ENCODE measurements around the gene NTN1. TPM values are rescaled to one million over a fixed set of nuclear protein-coding genes. Genes with fewer than 3 reads are reported as not detected.
A peak's percentile ranks its signal among the peaks of the same experiment; 100 is the strongest.

NTN1 gene
- total and polyA plus RNA-seq, 7 experiments from 2014 or later = 0.07 to 0.12 (median 0.11) TPM; not detected in 4

GRCh38 chr17:9218911-9219310 is 197.6 kb downstream of the NTN1 start:
- Histone ChIP-seq H3K27ac (ENCODE audit: low read depth, low read length) (no peak overlapping the region), H3K36me3 (ENCODE audit: control insufficient read depth in 2 of 3, insufficient read depth in 3 of 3, low read length in 3 of 3) (no peaks in the 10 kb centered on the region), H3K27me3 (ENCODE audit: control insufficient read depth in 2 of 2, insufficient read depth in 2 of 2, low read length in 2 of 2) (no peaks in the 10 kb centered on the region), H3K4me1 (ENCODE audit: control insufficient read depth in 2 of 2, insufficient read depth in 2 of 2, low read length in 2 of 2) (no peaks in the 10 kb centered on the region), H3K9me3 (ENCODE audit: control insufficient read depth in 2 of 3, low read length in 3 of 3) (peaks cover 0 to 7% (median 0%) of the 10 kb centered on the region in 3 experiments), H3K4me3 (ENCODE audit: low read length) (no peak overlapping the region)
- ChIA-PET CTCF (no interaction called here), POLR2A (no interaction called here)
- Mint-ChIP-seq H3K27ac (peak overlapping the region in 1 of 9 donors; percentile 41), H3K9me3 (peaks cover 0 to 32% (median 22%) of the 10 kb centered on the region in 11 donors), H3K27me3 (peaks cover 0 to 4% (median 0%) of the 10 kb centered on the region in 5 donors), H3K36me3 (peaks cover 0 to 17% (median 5%) of the 10 kb centered on the region in 5 donors), H3K4me1 (peaks cover 0 to 1% (median 0%) of the 10 kb centered on the region in 7 donors), H3K4me3 (no peak overlapping the region)
- ATAC-seq = no peak
- DNase-seq = no peak
- intact Hi-C loops (cut with micrococcal nuclease) = no loop called here

- Histone ChIP-seq H3K9me3 (ENCODE audit: control insufficient read depth in 2 of 3, low read length in 3 of 3) (peaks cover 0 to 7% (median 0%) of the 10 kb centered on the region in 3 experiments), H3K4me1 (ENCODE audit: control insufficient read depth in 2 of 2, insufficient read depth in 2 of 2, low read length in 2 of 2) (no peaks in the 10 kb centered on the region), H3K27me3 (ENCODE audit: control insufficient read depth in 2 of 2, insufficient read depth in 2 of 2, low read length in 2 of 2) (no peaks in the 10 kb centered on the region), H3K36me3 (ENCODE audit: control insufficient read depth in 2 of 3, insufficient read depth in 3 of 3, low read length in 3 of 3) (no peaks in the 10 kb centered on the region), H3K27ac (ENCODE audit: low read depth, low read length) (no peak overlapping the region), H3K4me3 (ENCODE audit: low read length) (no peak overlapping the region)
- peaks cover 0 to 17% (median 5%) of the 10 kb centered on the region in 5 donors for H3K36me3 Mint-ChIP-seq
- DNase-seq (no peak), ATAC-seq (no peak)
- no peak overlapping the region for H3K27ac Mint-ChIP-seq
- intact Hi-C loops (cut with micrococcal nuclease) = no loop called here
- ChIA-PET CTCF (no interaction called here), POLR2A (no interaction called here)
- peaks cover 0 to 4% (median 0%) of the 10 kb centered on the region in 5 donors for H3K27me3 Mint-ChIP-seq
- peaks cover 0 to 27% (median 20%) of the 10 kb centered on the region in 11 donors for H3K9me3 Mint-ChIP-seq
- H3K4me1 Mint-ChIP-seq = peaks cover 0 to 1% (median 0%) of the 10 kb centered on the region in 7 donors
- H3K4me3 Mint-ChIP-seq = no peak overlapping the region
These were observed 198.5 kb downstream of the NTN1 start for GRCh38 chr17:9219631-9220397.

- POLR2A ChIA-PET = no interaction called here
- intact Hi-C loops (cut with micrococcal nuclease) = no loop called here
- Histone ChIP-seq H3K9me3 (ENCODE audit: control insufficient read depth in 2 of 3, low read length in 3 of 3) (peaks cover 0 to 4% (median 0%) of the 10 kb centered on the region in 3 experiments), H3K4me1 (ENCODE audit: control insufficient read depth in 2 of 2, insufficient read depth in 2 of 2, low read length in 2 of 2) (no peaks in the 10 kb centered on the region), H3K27ac (ENCODE audit: low read depth, low read length) (no peak overlapping the region), H3K4me3 (ENCODE audit: low read length) (no peak overlapping the region), H3K36me3 (ENCODE audit: control insufficient read depth in 2 of 3, insufficient read depth in 3 of 3, low read length in 3 of 3) (no peaks in the 10 kb centered on the region), H3K27me3 (ENCODE audit: control insufficient read depth in 2 of 2, insufficient read depth in 2 of 2, low read length in 2 of 2) (no peaks in the 10 kb centered on the region)
- H3K36me3 Mint-ChIP-seq = peaks cover 0 to 9% (median 5%) of the 10 kb centered on the region in 5 donors
- H3K4me1 Mint-ChIP-seq = peaks cover 0 to 1% (median 0%) of the 10 kb centered on the region in 7 donors
- DNase-seq (no peak), ATAC-seq (no peak)
- peaks cover 0 to 19% (median 14%) of the 10 kb centered on the region in 11 donors for H3K9me3 Mint-ChIP-seq
- no peak overlapping the region for H3K27ac Mint-ChIP-seq
- H3K27me3 Mint-ChIP-seq = peaks cover 0 to 4% (median 0%) of the 10 kb centered on the region in 5 donors
- no peak overlapping the region for H3K4me3 Mint-ChIP-seq
- CTCF ChIA-PET = no interaction called here
These were observed 199.3 kb downstream of the NTN1 start for GRCh38 chr17:9220398-9221146.

- Mint-ChIP-seq H3K27me3 (peaks cover 0 to 4% (median 0%) of the 10 kb centered on the region in 5 donors), H3K27ac (no peak overlapping the region), H3K36me3 (peaks cover 0 to 7% (median 3%) of the 10 kb centered on the region in 5 donors), H3K9me3 (peaks cover 0 to 12% (median 7%) of the 10 kb centered on the region in 11 donors), H3K4me1 (peaks cover 0 to 1% (median 0%) of the 10 kb centered on the region in 7 donors), H3K4me3 (no peak overlapping the region)
- no peaks in the 10 kb centered on the region for H3K27me3 ChIP-seq (ENCODE audit: control insufficient read depth in 2 of 2, insufficient read depth in 2 of 2, low read length in 2 of 2)
- DNase-seq = no peak
- H3K4me1 ChIP-seq (ENCODE audit: control insufficient read depth in 2 of 2, insufficient read depth in 2 of 2, low read length in 2 of 2) = peaks cover 0 to 4% of the 10 kb centered on the region in 2 donors
- no peak for ATAC-seq
- ChIA-PET POLR2A (no interaction called here), CTCF (no interaction called here)
- H3K4me3 ChIP-seq (ENCODE audit: low read length) = no peak overlapping the region
- H3K9me3 ChIP-seq (ENCODE audit: control insufficient read depth in 2 of 3, low read length in 3 of 3) = no peaks in the 10 kb centered on the region
- H3K27ac ChIP-seq (ENCODE audit: low read depth, low read length) = no peak overlapping the region
- no peaks in the 10 kb centered on the region for H3K36me3 ChIP-seq (ENCODE audit: control insufficient read depth in 2 of 3, insufficient read depth in 3 of 3, low read length in 3 of 3)
- intact Hi-C loops (cut with micrococcal nuclease) = no loop called here
These were observed 200.0 kb downstream of the NTN1 start for GRCh38 chr17:9221147-9221921.

- no peak for ATAC-seq
- H3K9me3 Mint-ChIP-seq = peaks cover 0 to 7% (median 4%) of the 10 kb centered on the region in 11 donors
- Histone ChIP-seq H3K4me1 (ENCODE audit: control insufficient read depth in 2 of 2, insufficient read depth in 2 of 2, low read length in 2 of 2) (peaks cover 0 to 9% of the 10 kb centered on the region in 2 donors), H3K36me3 (ENCODE audit: control insufficient read depth in 2 of 3, insufficient read depth in 3 of 3, low read length in 3 of 3) (no peaks in the 10 kb centered on the region), H3K9me3 (ENCODE audit: control insufficient read depth in 2 of 3, low read length in 3 of 3) (no peaks in the 10 kb centered on the region), H3K4me3 (ENCODE audit: low read length) (no peak overlapping the region), H3K27me3 (ENCODE audit: control insufficient read depth in 2 of 2, insufficient read depth in 2 of 2, low read length in 2 of 2) (no peaks in the 10 kb centered on the region), H3K27ac (ENCODE audit: low read depth, low read length) (no peak overlapping the region)
- H3K27me3 Mint-ChIP-seq = peaks cover 0 to 4% (median 0%) of the 10 kb centered on the region in 5 donors
- DNase-seq = no peak
- peaks cover 0 to 1% (median 0%) of the 10 kb centered on the region in 7 donors for H3K4me1 Mint-ChIP-seq
- no peak overlapping the region for H3K27ac Mint-ChIP-seq
- ChIA-PET POLR2A (no interaction called here), CTCF (no interaction called here)
- intact Hi-C loops (cut with micrococcal nuclease) = no loop called here
- no peak overlapping the region for H3K4me3 Mint-ChIP-seq
- peaks cover 0 to 7% (median 3%) of the 10 kb centered on the region in 5 donors for H3K36me3 Mint-ChIP-seq
These were observed 200.5 kb downstream of the NTN1 start for GRCh38 chr17:9221922-9222180.

GRCh38 chr17:9223531-9223930 is 202.2 kb downstream of the NTN1 start:
- intact Hi-C loops (cut with micrococcal nuclease) = no loop called here
- Histone ChIP-seq H3K4me1 (ENCODE audit: control insufficient read depth in 2 of 2, insufficient read depth in 2 of 2, low read length in 2 of 2) (peaks cover 0 to 11% of the 10 kb centered on the region in 2 donors), H3K27ac (ENCODE audit: low read depth, low read length) (no peak overlapping the region), H3K4me3 (ENCODE audit: low read length) (no peak overlapping the region), H3K36me3 (ENCODE audit: control insufficient read depth in 2 of 3, insufficient read depth in 3 of 3, low read length in 3 of 3) (no peaks in the 10 kb centered on the region), H3K9me3 (ENCODE audit: control insufficient read depth in 2 of 3, low read length in 3 of 3) (no peaks in the 10 kb centered on the region), H3K27me3 (ENCODE audit: control insufficient read depth in 2 of 2, insufficient read depth in 2 of 2, low read length in 2 of 2) (no peaks in the 10 kb centered on the region)
- CTCF ChIA-PET = no interaction called here
- Mint-ChIP-seq H3K36me3 (no peaks in the 10 kb centered on the region), H3K27me3 (peaks cover 0 to 4% (median 0%) of the 10 kb centered on the region in 5 donors), H3K9me3 (no peaks in the 10 kb centered on the region), H3K4me3 (no peak overlapping the region), H3K4me1 (peaks cover 0 to 1% (median 0%) of the 10 kb centered on the region in 7 donors), H3K27ac (peak overlapping the region in 1 of 9 donors; percentile 44)
- ATAC-seq (no peak), DNase-seq (no peak)
- POLR2A ChIA-PET = no interaction called here

Measured in naive thymus-derived CD4-positive, alpha-beta T cell (primary cell).